ENCODE measurements around the gene NIT1. TPM values are rescaled to one million over a fixed set of nuclear protein-coding genes. Genes with fewer than 3 reads are reported as not detected.
A peak's percentile ranks its signal among the peaks of the same experiment; 100 is the strongest.

NIT1 gene
- total RNA-seq, 1 donor from 2014 or later: 58.6 TPM

GRCh38 chr1:161082483-161082882 is 35.4 kb upstream of the NIT1 start:
- Mint-ChIP-seq H3K36me3 (ENCODE audit: insufficient read depth) (no peaks in the 10 kb centered on the region), H3K27ac (peak overlapping the region; percentile 98), H3K4me3 (ENCODE audit: low read depth) (no peak overlapping the region), H3K9me3 (ENCODE audit: low read depth) (no peaks in the 10 kb centered on the region), H3K4me1 (ENCODE audit: low read depth) (peaks cover 31% of the 10 kb centered on the region), H3K27me3 (no peaks in the 10 kb centered on the region)
- no peak for TF ChIP-seq CTCF (IDR thresholded peaks at IDR 0.05; ENCODE audit: unreplicated experiment)
- no peak for DNase-seq (ENCODE audit: low spot score, unreplicated experiment)

- H3K9me3 Mint-ChIP-seq (ENCODE audit: low read depth): no peaks in the 10 kb centered on the region
- no peak for TF ChIP-seq CTCF (IDR thresholded peaks at IDR 0.05; ENCODE audit: unreplicated experiment)
- DNase-seq (ENCODE audit: low spot score, unreplicated experiment): peak; percentile 52
- H3K27me3 Mint-ChIP-seq: no peaks in the 10 kb centered on the region
- peak overlapping the region; percentile 98 for H3K27ac Mint-ChIP-seq
- no peaks in the 10 kb centered on the region for H3K36me3 Mint-ChIP-seq (ENCODE audit: insufficient read depth)
- no peak overlapping the region for H3K4me3 Mint-ChIP-seq (ENCODE audit: low read depth)
- H3K4me1 Mint-ChIP-seq (ENCODE audit: low read depth): peaks cover 31% of the 10 kb centered on the region
Observed at GRCh38 chr1:161082996-161083747, 34.7 kb upstream of the NIT1 start.

GRCh38 chr1:161083748-161084596 is 33.9 kb upstream of the NIT1 start:
- Mint-ChIP-seq H3K27ac (peak overlapping the region; percentile 98), H3K4me1 (ENCODE audit: low read depth) (peaks cover 33% of the 10 kb centered on the region), H3K4me3 (ENCODE audit: low read depth) (no peak overlapping the region), H3K36me3 (ENCODE audit: insufficient read depth) (no peaks in the 10 kb centered on the region), H3K27me3 (no peaks in the 10 kb centered on the region), H3K9me3 (ENCODE audit: low read depth) (no peaks in the 10 kb centered on the region)
- TF ChIP-seq CTCF (IDR thresholded peaks at IDR 0.05; ENCODE audit: unreplicated experiment): no peak
- DNase-seq (ENCODE audit: low spot score, unreplicated experiment): no peak

- Mint-ChIP-seq H3K9me3 (ENCODE audit: low read depth) (no peaks in the 10 kb centered on the region), H3K27me3 (no peaks in the 10 kb centered on the region), H3K36me3 (ENCODE audit: insufficient read depth) (no peaks in the 10 kb centered on the region), H3K4me1 (ENCODE audit: low read depth) (peaks cover 35% of the 10 kb centered on the region), H3K4me3 (ENCODE audit: low read depth) (peak overlapping the region; percentile 34), H3K27ac (peak overlapping the region; percentile 98)
- no peak for DNase-seq (ENCODE audit: low spot score, unreplicated experiment)
- TF ChIP-seq CTCF (IDR thresholded peaks at IDR 0.05; ENCODE audit: unreplicated experiment): no peak
Observed at GRCh38 chr1:161084597-161084988, 33.3 kb upstream of the NIT1 start.

DNA sequence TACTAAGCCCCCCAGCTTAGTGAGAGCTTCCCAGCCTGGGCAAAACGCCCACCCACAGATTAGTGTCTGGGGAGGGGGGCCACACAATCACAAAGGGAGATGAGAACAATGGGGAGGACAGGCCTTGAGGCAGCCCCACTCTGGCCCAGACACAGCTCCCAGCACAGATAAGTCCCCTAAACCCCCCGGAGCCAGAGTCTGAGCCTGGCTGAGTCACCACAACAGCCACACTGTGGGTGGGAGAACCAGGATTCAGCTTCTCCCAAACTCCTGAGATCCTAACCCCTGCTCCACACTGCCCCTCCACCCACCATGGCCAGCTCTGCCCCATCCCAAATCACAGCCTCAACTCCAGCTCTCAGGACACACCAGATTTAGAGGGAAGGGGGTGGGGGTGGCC is 32.7 kb upstream of the NIT1 start:
- DNase-seq (ENCODE audit: low spot score, unreplicated experiment): no peak
- H3K36me3 Mint-ChIP-seq (ENCODE audit: insufficient read depth): no peaks in the 10 kb centered on the region
- no peak overlapping the region for H3K4me3 Mint-ChIP-seq (ENCODE audit: low read depth)
- H3K27me3 Mint-ChIP-seq: no peaks in the 10 kb centered on the region
- peak overlapping the region; percentile 98 for H3K27ac Mint-ChIP-seq
- no peak for TF ChIP-seq CTCF (IDR thresholded peaks at IDR 0.05; ENCODE audit: unreplicated experiment)
- H3K9me3 Mint-ChIP-seq (ENCODE audit: low read depth): no peaks in the 10 kb centered on the region
- peaks cover 35% of the 10 kb centered on the region for H3K4me1 Mint-ChIP-seq (ENCODE audit: low read depth)
